OCI-LY7 (cell line): ENCODE measurements around the gene SEMA6B. TPM values are rescaled to one million over a fixed set of nuclear protein-coding genes. Genes with fewer than 3 reads are reported as not detected.

Experiments used
- BruUV-seq: library from RNA; stranded (reverse); fragments of 400-500 nt; replicated peaks from 2 replicates; lab custom pipeline; 2021; lab: Mats Ljungman, UMichigan
- CTCF ChIA-PET: fragments of 300-600 bp; sonication (Branson Sonifier 250); formaldehyde crosslinking; loops from one replicate; lab custom pipeline; 2022; ENCODE audit warnings: antibody characterized with exemption; ENCODE audit not compliant: unreplicated experiment; lab: Charles Lee
- POLR2A ChIA-PET: fragments of 300-600 bp; sonication (Branson Sonifier 250); formaldehyde crosslinking; loops from one replicate; lab custom pipeline; 2022; ENCODE audit warnings: antibody characterized with exemption; lab: Charles Lee
- DNase-seq: peaks from one replicate; pipeline ENCODE4 v3.0.0-alpha.2; 2015; ENCODE audit warnings: low spot score
- H2AFZ ChIP-seq: fragments of 200-600 bp; sonication (generic), shearing (Covaris generic); 2 replicates; pipeline ENCODE4 v1.6.1; 2014; ENCODE audit warnings: mild to moderate bottlenecking, antibody characterized with exemption, low read length, moderate library complexity
- H3K27ac ChIP-seq: fragments of 200-600 bp; sonication (generic); 2 replicates; pipeline ENCODE4 v1.5.1; 2014; ENCODE audit warnings: mixed run types, low read depth, mild to moderate bottlenecking, moderate library complexity, low read length, inconsistent platforms; ENCODE audit not compliant: poor library complexity, severe bottlenecking
- H3K36me3 ChIP-seq: fragments of 200-600 bp; sonication (generic); 2 replicates; pipeline ENCODE4 v1.6.1; 2014; ENCODE audit warnings: mild to moderate bottlenecking, antibody characterized with exemption, low read length, moderate library complexity, mixed read lengths; ENCODE audit not compliant: insufficient read depth
- H3K4me1 ChIP-seq: fragments of 200-600 bp; sonication (generic); 2 replicates; pipeline ENCODE4 v1.5.1; 2014; ENCODE audit warnings: mild to moderate bottlenecking, low read length; ENCODE audit not compliant: insufficient read depth, poor library complexity, severe bottlenecking
- H3K4me2 ChIP-seq: fragments of 200-600 bp; sonication (generic); 2 replicates; pipeline ENCODE4 v1.6.1; 2014; ENCODE audit warnings: mild to moderate bottlenecking, low read length
- H3K4me3 ChIP-seq: fragments of 200-600 bp; sonication (generic); 2 replicates; pipeline ENCODE4 v1.5.1; 2014; ENCODE audit warnings: mild to moderate bottlenecking, low read depth, low read length; ENCODE audit not compliant: poor library complexity, severe bottlenecking
- H3K79me2 ChIP-seq: fragments of 200-600 bp; sonication (generic); 2 replicates; pipeline ENCODE4 v1.6.1; 2016; ENCODE audit warnings: low read depth, mild to moderate bottlenecking, low read length, moderate library complexity, mixed read lengths; ENCODE audit not compliant: insufficient read depth
- H3K9me2 ChIP-seq: fragments of 200-600 bp; sonication (generic); 2 replicates; pipeline ENCODE4 v1.6.1; 2016; ENCODE audit warnings: mild to moderate bottlenecking, low read length, mixed read lengths; ENCODE audit not compliant: insufficient read depth
- H3K9me3 ChIP-seq: fragments of 200-600 bp; sonication (generic); 2 replicates; pipeline ENCODE4 v1.6.1; 2014; ENCODE audit warnings: mild to moderate bottlenecking, mixed run types, low read length, mixed read lengths
- H4K20me1 ChIP-seq: fragments of 200-600 bp; sonication (generic); 2 replicates; pipeline ENCODE4 v1.6.1; 2014; ENCODE audit warnings: mild to moderate bottlenecking, antibody characterized with exemption, low read length, moderate library complexity, mixed read lengths; ENCODE audit not compliant: insufficient read depth
- CTCF ChIP-seq: fragments of 200-600 bp; sonication (generic); conservative IDR thresholded peaks from 2 replicates; pipeline ENCODE4 v1.5.1; 2014; ENCODE audit warnings: mild to moderate bottlenecking, antibody characterized with exemption, low read length, moderate library complexity, mixed read lengths
- EZH2phosphoT487 ChIP-seq: fragments of 200-600 bp; sonication (generic); IDR thresholded peaks from 2 replicates; pipeline ENCODE4 v1.6.1; 2018; ENCODE audit warnings: low read depth, borderline replicate concordance, mild to moderate bottlenecking, mixed run types, antibody characterized with exemption, low read length, moderate library complexity, mixed read lengths
- intact Hi-C: fragments of 100-400 bp; cut with micrococcal nuclease; formaldehyde crosslinking; loops from one replicate; pipeline ENCODE4 v1.10.0; 2022; ENCODE audit not compliant: unreplicated experiment
- total RNA-seq, 2 experiments: library from RNA; depleted of rRNA in 1 of 2; stranded (reverse); fragments of >200 nt in 1 of 2; shearing (Covaris generic) in 1 of 2; gene quantifications; 2 replicates each; pipeline ENCODE4 v1.2.3, GENCODE V29; 2014 to 2022

SEMA6B gene
- total RNA-seq, 2 experiments from 2014 or later: not detected

DNA sequence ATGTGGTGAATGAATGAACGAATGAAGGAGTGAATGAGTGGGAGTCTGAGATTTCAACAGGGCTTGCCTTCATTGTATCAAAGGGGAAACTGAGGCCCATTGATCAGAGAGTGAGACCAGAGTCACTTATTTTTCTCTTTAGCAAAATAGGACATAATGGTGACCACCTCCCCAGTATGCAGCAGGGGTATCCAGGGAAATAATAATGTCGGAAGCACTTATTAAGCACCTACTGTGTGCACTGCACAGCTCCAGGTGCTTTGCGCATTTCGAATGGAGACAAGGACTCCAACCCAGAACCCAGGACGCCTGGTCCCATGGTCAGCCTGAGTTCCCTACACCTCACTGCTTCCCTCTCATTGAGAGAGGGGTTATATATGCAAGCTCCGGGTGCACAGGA is 26.8 kb upstream of the SEMA6B start:
- Histone ChIP-seq H3K79me2 (no peaks in the 10 kb centered on the region), H3K4me3 (no peak overlapping the region), H3K9me2 (no peaks in the 10 kb centered on the region), H3K4me1 (peaks cover 7% of the 10 kb centered on the region), H3K27ac (no peak overlapping the region), H3K36me3 (no peaks in the 10 kb centered on the region), H3K9me3 (no peaks in the 10 kb centered on the region), H2AFZ (no peak overlapping the region), H4K20me1 (no peaks in the 10 kb centered on the region), H3K4me2 (no peak overlapping the region)
- DNase-seq: no peak
- no TSS peak for BruUV-seq
- ChIA-PET POLR2A (no interaction called here), CTCF (no interaction called here)
- TF ChIP-seq CTCF: no peak
- no peak for TF ChIP-seq EZH2phosphoT487
- intact Hi-C loops: no loop called here

DNA sequence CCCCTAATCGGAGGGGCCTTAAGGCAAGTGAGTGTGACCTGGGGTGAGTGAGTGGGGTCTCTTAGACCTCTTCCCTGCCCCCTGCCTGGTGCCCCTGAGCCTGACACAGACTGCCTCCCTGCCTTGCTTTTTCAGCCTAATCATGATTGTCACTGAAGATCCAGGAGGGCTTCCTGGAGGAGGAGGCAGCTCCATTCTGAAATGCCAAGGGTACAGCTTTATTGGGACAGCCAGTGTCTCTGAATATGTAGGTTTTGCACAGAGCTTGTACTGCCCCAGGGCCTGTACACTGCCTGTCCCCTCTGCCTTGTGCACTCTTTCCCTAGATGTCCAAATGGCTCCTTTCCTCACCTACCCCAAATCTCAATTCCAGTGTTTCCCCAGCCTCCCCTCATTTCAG is 26.1 kb upstream of the SEMA6B start:
- POLR2A ChIA-PET: no interaction called here
- no peak overlapping the region for H2AFZ ChIP-seq
- DNase-seq: no peak

More for the DNA sequence above, 26.1 kb upstream of the SEMA6B start:
- intact Hi-C loops: no loop called here
- Histone ChIP-seq H3K9me2 (no peaks in the 10 kb centered on the region), H3K79me2 (no peaks in the 10 kb centered on the region), H3K4me1 (peaks cover 7% of the 10 kb centered on the region), H4K20me1 (no peaks in the 10 kb centered on the region), H3K4me2 (no peak overlapping the region), H3K27ac (no peak overlapping the region), H3K4me3 (no peak overlapping the region), H3K36me3 (no peaks in the 10 kb centered on the region), H3K9me3 (no peaks in the 10 kb centered on the region)
- no TSS peak for BruUV-seq
- TF ChIP-seq EZH2phosphoT487 (no peak), CTCF (no peak)
- CTCF ChIA-PET: no interaction called here
